Measurements from ENCODE around the gene SF3B5.

SF3B5 gene

GRCh38 chr6:144123421-144123820, 28.0 kb upstream of the SF3B5 start:
- no peak for TF ChIP-seq GATA3 (IDR thresholded peaks at IDR 0.05; ENCODE audit: low read depth, low read length)
- no peak for TF ChIP-seq GATA2 (IDR thresholded peaks at IDR 0.05; ENCODE audit: low read depth, low read length)

- TF ChIP-seq GATA3 (IDR thresholded peaks at IDR 0.05; ENCODE audit: low read depth, low read length), result no peak
- TF ChIP-seq GATA2 (IDR thresholded peaks at IDR 0.05; ENCODE audit: low read depth, low read length), result no peak
Observed at GRCh38 chr6:144122861-144123260, 27.5 kb upstream of the SF3B5 start.

- TF ChIP-seq GATA3 (IDR thresholded peaks at IDR 0.05; ENCODE audit: low read depth, low read length) (no peak), GATA2 (IDR thresholded peaks at IDR 0.05; ENCODE audit: low read depth, low read length) (no peak)
Observed at GRCh38 chr6:144119376-144119775, 24.0 kb upstream of the SF3B5 start.

- TF ChIP-seq GATA3 (IDR thresholded peaks at IDR 0.05; ENCODE audit: low read depth, low read length) (no peak), GATA2 (IDR thresholded peaks at IDR 0.05; ENCODE audit: low read depth, low read length) (no peak)
Observed at GRCh38 chr6:144115219-144115618, 19.8 kb upstream of the SF3B5 start.

GRCh38 chr6:144113366-144113765, 18.0 kb upstream of the SF3B5 start:
- no peak for TF ChIP-seq GATA2 (IDR thresholded peaks at IDR 0.05; ENCODE audit: low read depth, low read length)
- no peak for TF ChIP-seq GATA3 (IDR thresholded peaks at IDR 0.05; ENCODE audit: low read depth, low read length)

GRCh38 chr6:144110210-144110609, 14.8 kb upstream of the SF3B5 start:
- TF ChIP-seq GATA3 (IDR thresholded peaks at IDR 0.05; ENCODE audit: low read depth, low read length) (no peak), GATA2 (IDR thresholded peaks at IDR 0.05; ENCODE audit: low read depth, low read length) (no peak)

GRCh38 chr6:144106206-144106605, 10.8 kb upstream of the SF3B5 start:
- TF ChIP-seq GATA2 (IDR thresholded peaks at IDR 0.05; ENCODE audit: low read depth, low read length) (no peak), GATA3 (IDR thresholded peaks at IDR 0.05; ENCODE audit: low read depth, low read length) (no peak)

GRCh38 chr6:144104898-144105487, 9.6 kb upstream of the SF3B5 start:
- TF ChIP-seq GATA3 (IDR thresholded peaks at IDR 0.05; ENCODE audit: low read depth, low read length) (no peak), GATA2 (IDR thresholded peaks at IDR 0.05; ENCODE audit: low read depth, low read length) (no peak)

- TF ChIP-seq GATA2 (IDR thresholded peaks at IDR 0.05; ENCODE audit: low read depth, low read length), result no peak
- no peak for TF ChIP-seq GATA3 (IDR thresholded peaks at IDR 0.05; ENCODE audit: low read depth, low read length)
Observed at GRCh38 chr6:144104488-144104887, 9.1 kb upstream of the SF3B5 start.

GRCh38 chr6:144103026-144103563, 7.7 kb upstream of the SF3B5 start:
- no peak for TF ChIP-seq GATA2 (IDR thresholded peaks at IDR 0.05; ENCODE audit: low read depth, low read length)
- TF ChIP-seq GATA3 (IDR thresholded peaks at IDR 0.05; ENCODE audit: low read depth, low read length), result no peak

GRCh38 chr6:144098993-144099392, 3.6 kb upstream of the SF3B5 start:
- no peak for TF ChIP-seq GATA2 (IDR thresholded peaks at IDR 0.05; ENCODE audit: low read depth, low read length)
- TF ChIP-seq GATA3 (IDR thresholded peaks at IDR 0.05; ENCODE audit: low read depth, low read length), result no peak

- TF ChIP-seq GATA2 (IDR thresholded peaks at IDR 0.05; ENCODE audit: low read depth, low read length) (no peak), GATA3 (IDR thresholded peaks at IDR 0.05; ENCODE audit: low read depth, low read length) (no peak)
Observed at GRCh38 chr6:144094731-144095133, 641 bp downstream of the SF3B5 start.

GRCh38 chr6:144093658-144094057, 1.7 kb downstream of the SF3B5 start:
- no peak for TF ChIP-seq GATA2 (IDR thresholded peaks at IDR 0.05; ENCODE audit: low read depth, low read length)
- no peak for TF ChIP-seq GATA3 (IDR thresholded peaks at IDR 0.05; ENCODE audit: low read depth, low read length)

- TF ChIP-seq GATA2 (IDR thresholded peaks at IDR 0.05; ENCODE audit: low read depth, low read length), result no peak
- TF ChIP-seq GATA3 (IDR thresholded peaks at IDR 0.05; ENCODE audit: low read depth, low read length), result no peak
Observed at GRCh38 chr6:144093236-144093635, 2.1 kb downstream of the SF3B5 start.

GRCh38 chr6:144090384-144090783, 5.0 kb downstream of the SF3B5 start:
- TF ChIP-seq GATA3 (IDR thresholded peaks at IDR 0.05; ENCODE audit: low read depth, low read length) (no peak), GATA2 (IDR thresholded peaks at IDR 0.05; ENCODE audit: low read depth, low read length) (no peak)
